Right atrium auricular region (tissue), 2 donors: Measurements from ENCODE around the gene ITFG1. TPM values are rescaled to one million over a fixed set of nuclear protein-coding genes. Genes with fewer than 3 reads are reported as not detected.

Experiments
- DNase-seq: peaks from one replicate; pipeline ENCODE4 v3.0.0-alpha.2; 2019; ENCODE audit warnings: low spot score
- H3K27ac ChIP-seq, 2 donors: fragments of 200-600 bp; sonication (generic); 1 replicate in 1 of 2; 2 replicates in 1 of 2; pipeline ENCODE4 v1.5.1; 2016 to 2019
- H3K27me3 ChIP-seq, 2 donors: fragments of 200-600 bp; sonication (generic); one replicate each; pipeline versions ENCODE4 v1.5.1 to v1.6.0; 2017 to 2019
- H3K36me3 ChIP-seq: fragments of 200-600 bp; sonication (generic); one replicate; pipeline ENCODE4 v1.5.1; 2016
- H3K4me1 ChIP-seq, 2 donors: fragments of 200-600 bp; sonication (generic); one replicate each; pipeline versions ENCODE4 v1.5.1 to v1.6.0; 2017 to 2019
- H3K4me3 ChIP-seq, 2 donors: fragments of 200-600 bp; sonication (generic); 1 replicate in 1 of 2; 2 replicates in 1 of 2; pipeline ENCODE4 v1.5.1; 2017 to 2019; ENCODE audit warnings: mild to moderate bottlenecking in 1 of 2, moderate library complexity in 1 of 2
- H3K9me3 ChIP-seq, 2 donors: fragments of 200-600 bp; sonication (generic); one replicate each; pipeline ENCODE4 v1.5.1; 2019
- CTCF ChIP-seq, 2 donors: fragments of 200-600 bp; sonication (generic); IDR thresholded peaks; one replicate each; pipeline ENCODE4 v1.5.1; 2019; ENCODE audit warnings: antibody characterized with exemption in 2 of 2
- total RNA-seq, 2 donors: library from RNA; depleted of rRNA; stranded (reverse); fragments of >200 nt; gene quantifications; one replicate each; pipeline ENCODE4 v1.1.0, GENCODE V29; 2016

ITFG1 gene
- total RNA-seq, 2 donors from 2014 or later: 40.3 to 79.6 TPM

GRCh38 chr16:47110939-47111338, 349.9 kb downstream of the ITFG1 start:
- no peak overlapping the region for H3K27ac ChIP-seq
- no peak for TF ChIP-seq CTCF (IDR thresholded peaks at IDR 0.05)
- H3K9me3 ChIP-seq: no peaks in the 10 kb centered on the region
- no peaks in the 10 kb centered on the region for H3K4me1 ChIP-seq
- H3K4me3 ChIP-seq: no peak overlapping the region
- H3K27me3 ChIP-seq: no peaks in the 10 kb centered on the region
- no peak for DNase-seq
- H3K36me3 ChIP-seq: no peaks in the 10 kb centered on the region

GRCh38 chr16:47109361-47109760, 351.5 kb downstream of the ITFG1 start:
- TF ChIP-seq CTCF (IDR thresholded peaks at IDR 0.05): no peak
- H3K36me3 ChIP-seq: no peaks in the 10 kb centered on the region
- no peak overlapping the region for H3K27ac ChIP-seq
- H3K4me1 ChIP-seq: no peaks in the 10 kb centered on the region
- DNase-seq: no peak
- no peaks in the 10 kb centered on the region for H3K9me3 ChIP-seq
- no peak overlapping the region for H3K4me3 ChIP-seq
- H3K27me3 ChIP-seq: no peaks in the 10 kb centered on the region

Other genes starting within 250 kb of the ITFG1 start
- gene PHKB, start 268 bp upstream of the ITFG1 start, total RNA-seq: 10 to 100 TPM; 43.4 to 43.7 TPM